MM.1S (cell line): Measurements from ENCODE around the gene SNAPC4.

ENCODE experiments used
- CTCF ChIP-seq: fragments of 300-600 bp; sonication (generic); IDR thresholded peaks from 2 replicates; pipeline ENCODE4 v1.5.1; 2016; ENCODE audit warnings: antibody characterized with exemption, low read length, mixed read lengths
- EZH2 ChIP-seq: fragments of 300-600 bp; sonication (generic); optimal IDR thresholded peaks from 2 replicates; pipeline ENCODE3; 2017; ENCODE audit warnings: low read depth, mild to moderate bottlenecking, antibody characterized with exemption, low read length, mixed read lengths

DNA sequence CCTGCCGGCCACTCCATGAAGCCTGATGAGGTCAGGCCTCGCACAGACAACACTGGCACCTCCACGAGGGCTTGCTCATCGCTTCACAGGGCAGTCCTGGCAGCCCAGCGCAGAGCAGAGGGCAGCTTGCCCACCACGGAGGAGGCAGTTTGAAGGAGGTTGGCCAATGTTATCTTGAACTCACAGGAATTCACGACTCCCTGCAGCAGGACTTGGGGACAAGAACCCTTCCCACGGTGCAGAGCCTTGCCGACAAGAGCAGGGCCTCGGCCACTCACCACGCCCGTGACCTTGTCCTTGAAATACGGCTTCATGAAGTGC, 5.0 kb downstream of the SNAPC4 start:
- TF ChIP-seq CTCF (no peak), EZH2 (no peak)
